HG03469 (cell line): ENCODE results near the gene PF4V1.
"Not testable (repeated sequence)": the region's sequence is repeated elsewhere in the genome, so short reads cannot be mapped to it uniquely, and the experiment has no call there.

Experiments
- ATAC-seq: cut with Tn5 transposase; IDR thresholded peaks from one replicate; pipeline ENCODE4 v1.9.1; 2021; ENCODE audit warnings: mild to moderate bottlenecking, moderate library complexity, moderate number of reproducible peaks; ENCODE audit not compliant: unreplicated experiment

Gene PF4V1

GRCh38 chr4:73869130-73870055, 16.3 kb downstream of the PF4V1 start, which contains the start of gene CXCL1:
TSS of gene CXCL1 (plus strand) at chr4:73869393. CDS start at chr4:73869471, 78 bp downstream.
- ATAC-seq, result no peak

GRCh38 chr4:73870260-73870659, 17.2 kb downstream of the PF4V1 start:
- no peak for ATAC-seq

GRCh38 chr4:73870768-73871167, 17.7 kb downstream of the PF4V1 start:
- ATAC-seq, result no peak

DNA sequence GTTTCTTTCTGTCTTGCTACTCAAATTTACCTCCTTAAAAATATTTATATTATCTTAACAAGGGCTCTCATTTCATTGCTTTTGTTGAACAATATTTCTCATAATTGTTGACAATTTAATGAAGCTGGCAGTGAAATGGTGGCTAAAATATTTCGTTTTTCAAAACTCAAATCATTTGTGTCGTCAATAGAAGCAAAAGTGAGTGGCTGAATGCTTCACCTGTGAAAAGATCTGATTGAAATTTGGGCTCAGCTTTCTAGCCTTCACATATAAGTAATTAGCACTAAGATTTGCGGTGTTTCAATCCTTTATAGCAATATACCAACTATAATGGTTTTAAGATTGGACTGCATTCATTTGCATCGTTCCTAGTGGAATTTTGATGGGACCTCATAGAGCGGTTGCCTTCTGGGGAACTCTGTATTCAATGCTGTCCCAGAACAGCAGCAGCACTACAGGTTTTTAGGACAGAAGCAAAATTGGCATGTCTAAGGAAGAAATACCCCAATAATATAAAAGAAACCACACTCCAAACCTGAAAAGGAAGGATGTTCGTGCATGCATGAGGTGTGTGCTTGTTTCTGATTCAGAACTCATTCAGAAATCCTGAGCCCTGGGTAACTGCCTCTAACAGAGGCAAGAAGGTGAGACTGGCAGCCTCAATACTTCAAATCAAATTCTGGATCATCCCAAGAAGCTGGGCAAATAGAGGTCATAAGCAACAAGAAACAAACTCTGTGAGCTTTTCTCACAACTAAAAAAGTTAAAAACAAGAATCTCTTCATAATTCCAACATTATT, 18.6 kb downstream of the PF4V1 start:
- no peak for ATAC-seq

- ATAC-seq, result no peak
Measured at GRCh38 chr4:73872316-73873108, 19.4 kb downstream of the PF4V1 start.

DNA sequence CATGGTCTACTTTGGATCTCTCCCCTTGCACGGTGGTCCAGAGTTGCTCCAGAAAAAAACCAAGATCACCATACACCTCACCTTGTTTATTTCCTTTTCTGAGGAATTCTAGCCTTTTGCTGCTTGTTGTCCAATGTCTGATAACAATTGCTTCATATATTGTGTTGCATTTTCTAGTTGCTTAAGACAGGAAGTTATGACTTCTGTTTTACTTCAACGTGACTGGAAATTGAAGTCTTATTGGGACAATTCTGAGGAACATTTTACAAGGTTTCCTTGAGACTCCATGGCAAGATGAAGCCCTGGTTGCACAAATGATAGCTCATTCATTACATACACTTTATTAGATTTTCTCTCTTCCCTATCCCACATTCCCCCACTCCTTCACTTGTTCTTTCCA, 21.3 kb downstream of the PF4V1 start:
- no peak for ATAC-seq

GRCh38 chr4:73875401-73875800, 22.3 kb downstream of the PF4V1 start:
- ATAC-seq, result no peak

DNA sequence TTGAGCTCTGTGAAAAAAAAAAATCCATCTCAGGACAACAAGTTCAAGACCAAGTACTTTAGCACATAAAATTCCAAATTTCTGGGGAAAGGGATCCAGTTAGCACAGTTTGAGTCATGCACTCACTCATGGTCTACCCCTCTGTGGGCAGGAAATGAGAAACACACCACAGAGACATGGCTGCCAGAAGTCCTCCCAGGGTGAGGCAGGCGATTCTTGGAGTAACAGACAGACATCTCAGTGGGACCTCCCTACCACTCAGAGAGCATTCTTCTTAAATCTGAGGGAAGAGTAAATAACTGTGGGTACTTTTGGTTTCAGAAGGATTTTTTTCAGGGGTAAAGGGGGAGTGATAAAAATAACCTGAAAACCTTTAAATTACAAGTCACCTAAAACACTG, 30.2 kb downstream of the PF4V1 start:
- ATAC-seq, result no peak

- no peak for ATAC-seq
Measured at GRCh38 chr4:73885574-73886267, 32.6 kb downstream of the PF4V1 start.

DNA sequence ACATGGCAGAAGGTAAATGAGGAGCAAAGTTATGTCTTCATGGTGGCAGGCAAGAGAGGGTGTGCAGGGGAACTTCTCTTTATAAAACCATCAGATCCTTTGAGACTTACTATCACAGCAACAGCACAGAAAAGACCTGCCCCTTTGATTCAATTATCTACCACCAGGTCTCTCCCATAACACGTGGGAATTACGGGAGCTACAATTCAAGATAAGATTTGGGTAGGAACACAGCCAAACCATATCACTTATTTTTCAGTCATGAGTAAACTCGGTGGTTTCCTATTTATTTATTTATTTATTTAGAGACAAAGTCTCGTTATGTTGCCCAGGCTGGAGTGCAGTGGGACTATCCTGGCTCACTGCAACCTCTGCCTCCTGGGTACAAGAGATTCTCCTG, 38.2 kb downstream of the PF4V1 start:
- no peak for ATAC-seq

- no peak for ATAC-seq
Measured at GRCh38 chr4:73891739-73892405, 38.8 kb downstream of the PF4V1 start.

GRCh38 chr4:73892966-73893365, 39.9 kb downstream of the PF4V1 start:
- ATAC-seq, result no peak

GRCh38 chr4:73894001-73894400, 40.9 kb downstream of the PF4V1 start:
- no peak for ATAC-seq

- no peak for ATAC-seq
Measured at GRCh38 chr4:73895201-73896175, 42.4 kb downstream of the PF4V1 start.

- no peak for ATAC-seq
Measured at GRCh38 chr4:73896416-73896815, 43.3 kb downstream of the PF4V1 start.

- no peak for ATAC-seq
Measured at GRCh38 chr4:73897380-73898136, 44.5 kb downstream of the PF4V1 start.

DNA sequence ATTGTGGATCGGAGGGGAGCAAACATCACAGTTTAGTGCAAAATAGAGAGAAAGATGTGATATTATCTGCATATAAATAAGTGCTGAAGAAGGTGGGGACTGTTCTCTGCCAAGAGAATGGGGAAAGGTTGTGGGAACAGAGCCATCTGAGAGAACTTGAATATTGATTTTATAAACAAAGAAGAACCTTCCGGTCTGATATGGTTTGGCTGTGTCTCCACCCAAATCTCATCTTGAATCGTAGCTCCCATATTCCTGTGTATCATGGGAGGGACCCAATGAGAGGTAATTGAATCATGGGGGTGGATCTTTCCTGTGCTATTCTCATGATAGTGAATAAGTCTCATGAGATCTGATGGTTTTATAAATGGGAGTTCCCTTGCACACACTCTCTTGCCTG, 46.2 kb downstream of the PF4V1 start:
- not testable (repeated sequence) for ATAC-seq

GRCh38 chr4:73901031-73901430, 47.9 kb downstream of the PF4V1 start:
- ATAC-seq, result no peak
